NB4 (cell line): ENCODE results near the gene RNF39.

Experiments
- DNase-seq: peaks from one replicate; pipeline ENCODE4 v3.0.0; 2010; ENCODE audit warnings: low read depth
- H3K4me3 ChIP-seq: one replicate; pipeline ENCODE4 v1.5.1; 2011; ENCODE audit warnings: mild to moderate bottlenecking, low read depth, low read length, moderate library complexity
- MYC ChIP-seq: IDR thresholded peaks from 2 replicates; pipeline ENCODE4 v1.6.1; 2011; ENCODE audit warnings: low read depth, low read length
- POLR2A ChIP-seq: IDR thresholded peaks from 2 replicates; pipeline ENCODE4 v1.6.1; 2011; ENCODE audit warnings: mild to moderate bottlenecking; ENCODE audit not compliant: insufficient read length; ENCODE audit errors: extremely low read depth
- TF ChIP-seq, protein P1 (sequence below): IDR thresholded peaks from one replicate; pipeline ENCODE4 v1.5.1; 2012; ENCODE audit warnings: low read depth, low read length
- TF ChIP-seq, protein P2 (sequence below): IDR thresholded peaks from 2 replicates; pipeline ENCODE4 v1.6.1; 2011; ENCODE audit warnings: low read depth, low read length

The RNF39 gene

GRCh38 chr6:30096829-30097228 is 21.3 kb upstream of the RNF39 start:
- no peak for DNase-seq
- TF ChIP-seq POLR2A (no peak), MYC (no peak)
- TF ChIP-seq, protein P1, sequence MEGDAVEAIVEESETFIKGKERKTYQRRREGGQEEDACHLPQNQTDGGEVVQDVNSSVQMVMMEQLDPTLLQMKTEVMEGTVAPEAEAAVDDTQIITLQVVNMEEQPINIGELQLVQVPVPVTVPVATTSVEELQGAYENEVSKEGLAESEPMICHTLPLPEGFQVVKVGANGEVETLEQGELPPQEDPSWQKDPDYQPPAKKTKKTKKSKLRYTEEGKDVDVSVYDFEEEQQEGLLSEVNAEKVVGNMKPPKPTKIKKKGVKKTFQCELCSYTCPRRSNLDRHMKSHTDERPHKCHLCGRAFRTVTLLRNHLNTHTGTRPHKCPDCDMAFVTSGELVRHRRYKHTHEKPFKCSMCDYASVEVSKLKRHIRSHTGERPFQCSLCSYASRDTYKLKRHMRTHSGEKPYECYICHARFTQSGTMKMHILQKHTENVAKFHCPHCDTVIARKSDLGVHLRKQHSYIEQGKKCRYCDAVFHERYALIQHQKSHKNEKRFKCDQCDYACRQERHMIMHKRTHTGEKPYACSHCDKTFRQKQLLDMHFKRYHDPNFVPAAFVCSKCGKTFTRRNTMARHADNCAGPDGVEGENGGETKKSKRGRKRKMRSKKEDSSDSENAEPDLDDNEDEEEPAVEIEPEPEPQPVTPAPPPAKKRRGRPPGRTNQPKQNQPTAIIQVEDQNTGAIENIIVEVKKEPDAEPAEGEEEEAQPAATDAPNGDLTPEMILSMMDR = no peak
- TF ChIP-seq, protein P2, sequence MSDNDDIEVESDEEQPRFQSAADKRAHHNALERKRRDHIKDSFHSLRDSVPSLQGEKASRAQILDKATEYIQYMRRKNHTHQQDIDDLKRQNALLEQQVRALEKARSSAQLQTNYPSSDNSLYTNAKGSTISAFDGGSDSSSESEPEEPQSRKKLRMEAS = no peak

DNA sequence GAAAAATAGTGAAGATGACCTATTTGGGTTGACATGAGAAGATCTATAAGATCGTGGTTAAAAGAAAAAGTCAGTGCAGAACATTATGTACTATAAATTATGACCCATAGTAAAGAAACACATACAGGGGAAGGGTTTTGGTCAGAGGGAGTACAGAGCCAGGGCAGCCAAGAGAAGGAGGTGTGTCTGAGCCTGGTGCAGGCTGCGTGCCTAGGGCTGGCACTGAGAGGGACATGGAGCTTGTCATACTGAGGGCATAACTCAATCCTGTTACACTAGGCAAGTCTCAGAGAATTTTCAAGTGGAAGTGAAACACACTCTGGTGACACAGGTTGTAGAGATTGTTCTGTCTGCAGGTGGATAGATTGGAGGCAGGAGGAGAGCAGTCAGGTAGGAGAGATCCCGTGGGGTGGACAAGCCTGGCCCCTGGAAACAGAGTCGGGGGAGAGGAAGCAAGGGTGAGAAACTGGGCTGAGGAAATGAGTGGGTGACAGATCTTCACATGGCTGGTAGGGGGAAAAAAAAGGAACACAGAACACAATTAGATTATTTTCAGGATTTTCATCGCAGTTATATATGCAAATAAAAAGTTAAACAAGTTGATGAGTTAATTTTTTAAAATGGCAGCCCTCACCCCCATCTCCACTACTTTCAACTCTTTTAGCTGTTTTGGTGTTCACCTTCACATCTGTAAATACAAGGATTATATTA is 18.5 kb upstream of the RNF39 start:
- H3K4me3 ChIP-seq = no peak overlapping the region
- TF ChIP-seq, protein P2 = no peak
- TF ChIP-seq POLR2A (no peak), MYC (no peak)
- TF ChIP-seq, protein P1 = no peak
- DNase-seq = no peak

More at GRCh38 chr6:30096829-30097228, 21.3 kb upstream of the RNF39 start:
- no peak overlapping the region for H3K4me3 ChIP-seq

DNA sequence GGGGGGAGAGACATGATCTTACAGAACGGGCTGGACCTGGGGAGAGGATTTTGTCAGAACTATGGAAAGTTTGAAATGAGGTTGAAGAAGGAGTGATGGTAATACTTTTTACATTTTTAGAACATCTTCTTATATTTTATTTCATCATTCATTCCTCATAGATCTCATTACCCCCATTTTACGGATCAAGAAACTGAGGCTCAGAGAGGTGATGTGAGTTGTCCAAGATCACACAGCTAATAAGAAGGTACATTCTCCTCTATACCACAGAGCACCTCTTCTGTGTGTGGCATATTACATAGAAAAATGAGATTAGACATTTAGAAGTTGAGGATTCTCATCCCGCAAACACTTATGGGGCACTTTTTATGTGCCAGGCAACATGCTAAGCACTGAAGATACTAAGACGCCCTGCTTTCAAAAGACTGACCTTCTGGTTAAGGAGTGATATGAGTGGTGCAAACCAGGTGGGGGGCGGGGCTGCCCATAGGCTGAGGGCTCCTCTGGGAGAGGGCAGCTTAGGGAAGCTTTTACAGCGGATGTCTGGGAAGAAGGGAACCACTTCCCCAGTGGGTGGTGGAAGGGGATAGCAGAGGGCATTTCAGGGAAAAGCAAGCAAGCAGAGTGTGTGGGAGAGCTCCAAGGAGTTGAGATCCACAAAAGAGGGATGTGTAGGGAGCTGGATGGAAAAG is 17.4 kb upstream of the RNF39 start:
- TF ChIP-seq POLR2A (no peak), MYC (no peak)
- TF ChIP-seq, protein P2 = no peak
- TF ChIP-seq, protein P1 = no peak
- no peak for DNase-seq
- no peak overlapping the region for H3K4me3 ChIP-seq

GRCh38 chr6:30091577-30092381 is 16.2 kb upstream of the RNF39 start:
- DNase-seq = peak; percentile 34
- no peak overlapping the region for H3K4me3 ChIP-seq
- TF ChIP-seq POLR2A = no peak
- TF ChIP-seq, protein P1 = no peak
- TF ChIP-seq MYC = no peak
- TF ChIP-seq, protein P2 = no peak

DNA sequence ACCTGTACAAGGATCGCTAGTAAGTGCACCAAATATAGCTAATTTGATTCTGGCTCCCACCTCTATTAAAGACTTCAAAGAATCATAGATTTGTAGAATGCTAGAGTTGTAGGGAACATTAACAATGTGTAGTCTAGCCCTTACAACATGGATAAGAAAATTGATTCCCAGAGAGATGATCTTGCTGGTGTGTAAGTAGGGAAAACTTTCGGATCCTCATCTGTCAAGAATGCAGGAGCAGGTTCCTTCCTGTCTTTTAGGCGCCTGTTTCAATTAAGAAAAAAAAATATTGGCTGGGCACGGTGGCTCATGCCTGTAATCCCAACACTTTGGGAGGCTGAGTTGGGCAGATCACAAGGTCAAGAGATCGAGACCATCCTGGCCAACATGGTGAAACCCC is 12.3 kb upstream of the RNF39 start:
- no peak overlapping the region for H3K4me3 ChIP-seq
- TF ChIP-seq MYC (no peak), POLR2A (no peak)
- TF ChIP-seq, protein P1 = no peak
- TF ChIP-seq, protein P2 = no peak
- DNase-seq = no peak
